Gastroesophageal sphincter (tissue), 3 donors: ENCODE data around the gene PRKG1.

Experiments
- CTCF ChIP-seq, 4 experiments: fragments of 200-600 bp in 2 of 4; fragments of 450-650 bp in 2 of 4; sonication (generic) in 1 of 4; IDR thresholded peaks; one replicate each; pipeline ENCODE4 v1.5.1; 2017 to 2019; ENCODE audit warnings: antibody characterized with exemption in 4 of 4, mild to moderate bottlenecking in 2 of 4, moderate library complexity in 2 of 4
- POLR2A ChIP-seq, 2 donors: fragments of 450-650 bp; IDR thresholded peaks; one replicate each; pipeline ENCODE4 v1.6.1; 2017; ENCODE audit warnings: antibody characterized with exemption in 2 of 2, mild to moderate bottlenecking in 2 of 2, moderate library complexity in 1 of 2
- POLR2AphosphoS5 ChIP-seq: sonication (generic); formaldehyde crosslinking; IDR thresholded peaks from one replicate; pipeline ENCODE4 v1.6.1; 2017; ENCODE audit warnings: antibody characterized with exemption

- TF ChIP-seq CTCF (IDR thresholded peaks at IDR 0.05): no peak
- no peak for TF ChIP-seq POLR2A (IDR thresholded peaks at IDR 0.05)
- no peak for TF ChIP-seq POLR2AphosphoS5
These were observed 371.3 kb downstream of the PRKG1 start for GRCh38 chr10:51445588-51445987.
